HG02938 (cell line): ENCODE measurements around the gene GRIPAP1.

Source experiments
- ATAC-seq: cut with Tn5 transposase; IDR thresholded peaks from one replicate; pipeline ENCODE4 v1.9.1; 2021; ENCODE audit warnings: mild to moderate bottlenecking, moderate library complexity; ENCODE audit not compliant: unreplicated experiment

The GRIPAP1 gene

DNA sequence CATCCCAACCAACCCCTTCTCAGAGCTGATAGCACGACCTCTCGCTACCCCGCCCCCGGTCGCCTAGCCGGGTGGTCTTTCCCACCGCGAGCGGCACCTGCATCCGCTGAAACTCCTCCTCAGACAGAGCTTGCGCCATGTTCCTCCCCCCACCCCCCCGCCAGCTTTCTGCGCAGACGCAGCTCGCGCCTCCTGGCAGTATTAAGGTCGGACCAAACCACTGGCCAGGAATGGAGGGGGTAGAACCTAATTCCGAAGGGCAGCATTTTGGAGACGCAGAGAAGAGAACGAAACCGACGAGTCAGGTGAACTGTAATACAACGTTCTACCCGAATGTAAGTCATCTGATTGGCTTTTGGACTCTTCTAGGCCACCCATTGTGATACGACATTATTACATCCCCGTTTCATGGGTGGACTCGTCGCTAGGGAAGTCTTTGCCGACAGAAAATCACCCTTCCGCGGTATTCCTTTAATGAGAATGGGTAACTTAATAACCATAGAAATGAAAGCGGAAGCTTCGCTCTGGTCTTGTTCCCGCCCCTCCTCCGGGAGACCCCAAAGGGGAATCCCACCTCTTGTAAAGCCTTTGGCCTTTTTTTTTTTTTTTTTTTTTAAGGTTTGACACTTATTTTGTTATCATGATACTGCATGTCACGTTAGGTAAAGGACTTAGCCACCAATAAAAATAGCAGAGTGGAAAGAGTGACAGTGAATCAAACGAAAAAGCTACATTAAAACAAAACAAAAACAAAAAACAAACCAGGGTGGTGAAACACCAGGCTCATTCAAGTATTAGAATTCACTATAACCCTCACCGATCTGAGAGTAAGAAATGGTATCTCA is at the start of gene GRIPAP1:
Gene GRIPAP1 (minus strand): TSS at position 174 of the 845 bp plus-strand sequence. CDS start 35 bp downstream, at position 139.
- ATAC-seq, result peak; percentile 79

DNA sequence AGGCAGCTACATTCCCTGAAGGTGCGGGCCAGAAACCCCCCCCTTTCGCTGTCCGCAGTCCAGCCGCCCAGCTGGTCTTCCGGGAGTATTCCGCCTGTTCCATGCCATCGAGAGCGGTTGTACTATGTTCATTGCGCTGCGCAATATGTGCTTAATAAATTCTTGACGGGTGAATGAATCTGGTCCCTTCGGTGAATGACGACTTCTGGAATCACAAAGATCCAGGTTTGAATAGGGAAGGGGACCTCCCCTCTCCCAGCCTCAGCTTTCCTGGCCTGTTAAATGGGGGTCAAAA is 41.9 kb upstream of the GRIPAP1 start:
- ATAC-seq, result no peak

GRCh38 chrX:49043220-49043986 is 41.3 kb upstream of the GRIPAP1 start, which contains the start of gene TFE3:
TFE3 (minus strand) TSS chrX:49043357; CDS start chrX:49043226, 131 bp downstream.
- peak; percentile 84 for ATAC-seq

DNA sequence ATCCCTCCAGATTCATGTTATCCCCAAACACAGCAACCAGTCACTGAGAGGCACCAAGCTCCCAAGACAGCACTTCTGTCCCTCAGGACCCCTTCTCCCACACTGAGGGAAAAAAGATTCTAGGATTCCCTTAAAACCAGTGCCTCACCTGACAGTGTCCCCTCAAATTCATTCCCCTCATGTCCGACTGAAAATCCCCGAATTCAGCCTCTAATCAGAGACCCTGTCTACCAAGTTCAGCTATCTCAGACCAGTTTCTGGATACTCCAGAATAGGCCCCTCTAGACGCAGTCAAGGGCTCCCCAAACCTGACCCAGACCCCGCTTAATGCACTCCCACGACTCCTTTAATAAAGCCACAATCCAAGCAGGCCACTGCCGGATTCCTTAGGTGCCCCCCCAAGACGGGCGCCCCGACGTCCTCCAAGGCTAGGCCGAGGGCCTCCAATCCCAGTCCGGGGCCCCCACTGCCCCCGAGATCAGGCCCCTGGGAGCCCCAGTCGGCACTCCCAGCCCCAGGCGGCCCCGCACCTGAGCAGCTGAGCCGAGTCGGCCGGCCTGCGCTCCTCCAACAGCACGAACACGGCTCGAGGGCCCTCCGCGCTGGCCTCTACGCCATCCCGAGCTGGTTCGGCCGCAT is 40.6 kb upstream of the GRIPAP1 start:
- ATAC-seq, result peak; percentile 3

GRCh38 chrX:49041744-49042580 is 39.9 kb upstream of the GRIPAP1 start:
- ATAC-seq, result no peak

- no peak for ATAC-seq
These were observed 38.4 kb upstream of the GRIPAP1 start for GRCh38 chrX:49040376-49040955.

DNA sequence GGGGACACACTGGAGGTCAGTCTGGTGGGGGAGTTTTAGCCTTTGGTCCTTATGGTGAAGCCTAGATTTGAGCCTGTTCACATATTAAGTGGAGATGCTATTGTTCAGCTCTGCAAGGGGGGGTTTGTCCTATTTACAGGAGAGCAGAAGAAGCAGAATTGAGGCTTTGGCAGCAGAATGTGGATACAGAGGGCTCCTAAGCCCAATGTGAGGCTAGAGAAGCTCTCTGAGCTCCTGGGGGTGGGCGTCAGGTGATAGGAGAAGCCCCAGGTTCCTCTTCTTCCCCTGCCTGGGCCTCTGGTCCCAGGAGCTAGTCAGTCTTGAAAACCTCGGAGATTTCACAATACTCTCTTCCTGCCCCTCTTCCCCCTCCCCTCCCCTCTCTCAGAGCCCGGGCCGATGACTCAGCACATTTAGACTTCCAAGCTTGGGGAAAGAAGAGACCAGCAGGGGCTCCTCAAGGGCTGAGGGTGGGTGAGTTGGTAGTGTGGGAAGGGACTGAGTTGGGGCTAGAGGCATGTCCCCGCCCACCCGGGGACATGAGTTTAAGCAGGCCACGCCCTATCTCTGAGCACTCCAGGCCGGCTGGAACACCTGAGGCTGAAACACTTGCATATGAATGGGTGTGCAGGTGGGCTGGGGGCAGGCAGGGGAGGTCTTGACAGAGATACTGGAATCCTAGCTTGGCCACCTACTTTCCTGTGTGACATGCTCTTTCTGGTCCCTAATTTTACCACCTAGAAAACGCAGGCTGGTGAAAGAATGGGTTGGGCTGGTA is 37.7 kb upstream of the GRIPAP1 start:
- no peak for ATAC-seq

DNA sequence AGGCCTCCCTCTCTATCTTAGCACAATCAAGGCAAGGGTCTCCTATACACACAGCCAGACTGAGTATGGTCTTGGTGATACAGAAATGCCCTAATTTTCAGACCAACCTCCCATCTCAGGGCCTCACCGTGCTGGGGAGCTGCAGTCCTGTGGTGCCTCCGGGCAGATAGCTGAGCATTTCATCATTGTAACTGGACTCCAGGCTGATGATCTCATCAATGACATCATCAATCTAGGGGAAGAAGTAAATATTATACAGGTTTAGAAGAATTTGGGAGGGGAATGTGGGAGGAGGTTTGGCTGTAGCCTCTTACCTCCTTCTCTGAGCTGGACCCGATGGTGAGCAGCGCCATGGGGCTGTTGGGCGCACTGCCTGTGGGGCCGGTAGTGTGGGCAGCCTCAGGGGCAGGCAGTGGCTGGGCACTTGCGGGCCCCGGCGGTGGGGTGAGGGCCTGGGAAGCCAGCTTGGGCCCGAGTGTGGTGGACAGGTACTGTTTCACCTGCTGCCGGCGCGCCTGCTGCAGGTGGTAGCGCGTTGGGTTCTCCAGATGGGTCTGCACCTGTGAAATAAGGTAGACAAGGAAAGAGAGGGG is 35.9 kb upstream of the GRIPAP1 start:
- ATAC-seq, result no peak

DNA sequence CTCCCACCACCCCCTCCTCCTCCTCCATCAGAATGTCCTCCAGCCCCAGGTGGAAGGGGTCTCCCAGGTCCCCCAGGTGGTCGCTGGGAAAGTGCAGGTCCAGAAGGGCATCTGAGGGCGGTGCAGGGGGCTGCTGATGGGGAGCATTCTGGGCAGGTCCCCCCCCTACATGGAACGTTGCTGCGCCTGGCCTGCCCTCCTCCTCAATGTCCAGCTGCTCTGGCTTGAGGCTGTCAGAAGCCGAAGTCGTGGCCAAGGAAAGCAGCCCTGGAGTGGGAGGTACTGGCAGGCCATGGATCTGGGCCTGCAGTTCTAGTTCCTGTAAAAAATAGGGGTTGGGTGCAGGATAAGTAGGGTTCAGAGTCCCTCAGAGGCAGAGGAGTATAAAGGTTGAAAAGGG is 28.2 kb upstream of the GRIPAP1 start:
- ATAC-seq, result no peak

DNA sequence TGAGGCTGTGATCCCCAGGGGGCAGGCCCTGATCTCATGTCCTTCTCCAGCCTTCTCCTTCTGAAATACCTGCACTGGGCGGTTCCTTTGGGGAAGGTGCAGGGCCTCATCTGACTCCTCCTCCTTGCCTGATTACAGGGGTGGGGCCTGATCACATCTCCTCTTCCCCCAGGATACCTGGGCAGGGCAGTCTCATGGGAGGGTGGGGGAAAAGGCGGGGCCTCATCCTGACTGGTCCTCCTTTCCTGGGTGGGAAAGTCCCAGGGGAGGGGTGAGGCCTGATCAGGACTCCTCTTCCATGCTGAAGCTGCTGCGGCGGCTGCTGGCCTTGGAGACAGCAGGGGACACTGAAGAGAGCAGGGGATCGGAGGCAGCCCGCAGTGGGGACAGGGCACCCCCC is 27.8 kb upstream of the GRIPAP1 start:
- no peak for ATAC-seq

DNA sequence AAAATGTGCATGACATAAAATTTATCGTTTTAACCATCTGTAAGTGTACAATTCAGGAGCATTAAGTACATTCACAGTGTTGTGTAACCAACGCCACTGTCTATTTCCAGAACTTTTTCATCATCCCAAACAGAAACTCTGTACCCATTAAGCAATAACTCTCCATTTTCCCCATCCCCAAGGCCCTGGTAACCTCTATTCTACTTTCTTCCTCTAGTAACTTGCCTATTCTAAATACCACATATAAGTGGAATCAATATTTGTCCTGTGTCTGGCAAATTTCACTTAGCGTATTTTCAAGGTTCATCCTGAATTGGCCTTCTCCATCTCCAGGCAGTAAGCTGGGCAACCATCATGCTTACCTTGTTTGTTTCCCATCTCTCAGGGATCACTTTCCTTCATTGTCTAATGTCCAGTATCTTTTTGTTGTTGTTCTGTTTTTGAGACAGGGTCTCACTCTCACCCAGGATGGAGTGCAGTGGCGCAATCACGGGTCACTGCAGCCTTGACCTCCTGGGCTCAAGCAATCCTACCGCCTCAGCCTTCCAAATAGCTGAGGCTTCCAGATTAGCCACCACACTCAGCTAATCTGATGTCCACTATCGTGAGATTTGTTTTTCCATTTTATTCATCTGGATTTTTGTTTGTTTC is 17.7 kb upstream of the GRIPAP1 start:
- ATAC-seq, result no peak

DNA sequence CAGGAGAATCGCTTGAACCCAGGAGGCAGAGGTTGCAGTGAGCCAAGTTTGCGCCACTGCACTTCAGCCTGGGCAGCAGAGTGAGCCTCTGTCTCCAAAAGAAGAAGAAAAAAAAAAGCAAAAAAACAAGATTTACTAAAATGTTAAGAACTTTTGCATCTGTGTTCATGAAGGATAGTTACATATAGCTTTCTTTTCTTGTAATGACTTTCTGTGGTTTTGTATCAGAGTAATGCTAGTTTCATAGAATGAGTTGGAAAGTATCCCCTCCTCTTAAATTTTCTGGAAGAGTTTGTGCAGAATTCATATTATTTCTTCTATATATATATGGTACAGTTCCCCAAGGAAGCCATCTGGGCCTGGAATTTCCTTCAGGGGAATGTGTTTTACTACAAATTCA is 17.0 kb upstream of the GRIPAP1 start:
- no peak for ATAC-seq

DNA sequence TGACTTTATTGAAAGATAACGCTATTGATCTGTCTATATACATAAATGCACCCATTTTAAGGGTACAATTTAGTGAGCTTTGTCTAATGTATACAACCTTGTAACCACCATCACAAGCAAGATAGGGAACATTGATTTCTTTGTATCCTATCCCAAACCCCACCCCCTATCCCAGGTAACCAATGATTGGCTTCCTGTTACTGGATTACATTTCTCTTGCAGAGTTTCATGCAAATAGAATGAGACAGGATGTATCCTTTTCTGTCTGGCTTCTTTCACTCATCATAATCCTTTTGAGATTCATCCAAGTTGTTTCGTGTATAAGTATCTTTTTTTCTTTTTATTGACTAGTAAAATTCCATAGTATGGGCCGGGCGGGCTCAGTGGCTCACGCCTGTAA is 1.6 kb upstream of the GRIPAP1 start:
- no peak for ATAC-seq

- ATAC-seq, result peak; percentile 39
These were observed 458 bp downstream of the GRIPAP1 start for GRCh38 chrX:49001521-49002090.

DNA sequence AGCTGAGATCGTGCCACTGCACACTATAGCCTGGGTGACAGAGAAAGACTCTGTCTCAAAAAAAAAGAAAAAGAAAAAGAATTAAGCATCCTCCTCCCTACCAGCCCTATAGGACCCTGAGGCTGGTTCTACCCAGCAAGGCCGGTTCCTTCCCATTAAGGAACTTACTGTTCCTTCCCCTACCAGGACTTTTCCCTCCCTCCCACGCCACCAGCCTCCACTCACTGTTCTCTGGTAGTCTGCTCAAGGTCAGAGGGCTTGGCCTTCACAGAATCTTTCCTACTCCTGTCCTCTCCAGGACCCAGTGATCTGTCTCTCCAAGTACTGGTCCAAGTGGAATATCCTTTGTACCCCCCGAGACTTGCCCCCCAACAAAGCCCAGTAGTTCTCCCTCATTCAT is 1.4 kb downstream of the GRIPAP1 start:
- ATAC-seq, result no peak

- no peak for ATAC-seq
These were observed 3.0 kb downstream of the GRIPAP1 start for GRCh38 chrX:48999030-48999429.

DNA sequence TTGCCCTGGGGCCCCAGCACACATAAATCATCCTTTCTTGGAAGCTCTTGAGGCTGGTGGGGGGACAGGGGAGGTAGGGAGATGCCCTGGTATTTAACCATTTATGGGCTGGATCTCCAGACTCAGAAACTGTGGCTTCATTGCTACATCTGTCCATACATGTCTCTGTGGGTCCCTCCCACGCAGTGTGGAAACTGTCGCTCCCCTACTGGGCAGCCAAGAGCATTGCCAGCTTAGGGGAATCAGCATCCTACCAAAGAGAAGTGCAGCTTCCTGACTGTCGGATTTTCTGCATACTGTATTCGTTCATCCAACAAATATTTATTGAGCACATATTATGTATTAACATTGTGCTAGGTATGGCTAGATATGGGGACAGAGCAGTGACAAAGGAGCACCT is 3.7 kb downstream of the GRIPAP1 start:
- no peak for ATAC-seq

GRCh38 chrX:48997865-48998264 is 4.2 kb downstream of the GRIPAP1 start:
- ATAC-seq, result no peak
